Urinary bladder (tissue), 2 donors: Measurements from ENCODE around the gene PRSS23. TPM values are rescaled to one million over a fixed set of nuclear protein-coding genes. Genes with fewer than 3 reads are reported as not detected.

ENCODE experiments used
- polyA plus RNA-seq: library from polyadenylated mRNA; stranded (reverse); fragments of 200-250 nt; gene quantifications from one replicate; pipeline ENCODE4 v1.2.3, GENCODE V29; 2013
- total RNA-seq: library from RNA; depleted of rRNA; stranded (reverse); fragments of >200 nt; gene quantifications from one replicate; pipeline ENCODE4 v1.2.3, GENCODE V29; 2014
- donor health status: healthy.

Gene PRSS23
- total and polyA plus RNA-seq, 2 donors: 146 to 169 TPM

Other genes starting within 250 kb of the PRSS23 start
- gene ME3, start 127.9 kb upstream of the PRSS23 start, total RNA-seq: 52.2 TPM
- gene ME3, start 127.9 kb upstream of the PRSS23 start, polyA plus RNA-seq: 17.6 TPM
- gene FZD4, start 154.9 kb downstream of the PRSS23 start, total RNA-seq: 65.2 TPM
- gene FZD4, start 154.9 kb downstream of the PRSS23 start, polyA plus RNA-seq: 20.0 TPM
- 61.0 TPM for gene TMEM135, start 237.4 kb downstream of the PRSS23 start, total RNA-seq
- gene TMEM135, start 237.4 kb downstream of the PRSS23 start, polyA plus RNA-seq: 6.2 TPM